Caco-2 (cell line): ENCODE results near the gene NUP93. TPM values are rescaled to one million over a fixed set of nuclear protein-coding genes. Genes with fewer than 3 reads are reported as not detected.

Source experiments
- BruUV-seq: library from RNA; stranded (reverse); fragments of 400-500 nt; replicated peaks from 2 replicates; lab custom pipeline; 2021; lab: Mats Ljungman, UMichigan
- CTCF ChIA-PET: fragments of 300-600 bp; sonication (Branson Sonifier 250); formaldehyde crosslinking; loops from one replicate; lab custom pipeline; 2022; ENCODE audit warnings: antibody characterized with exemption; lab: Charles Lee
- POLR2A ChIA-PET: fragments of 300-600 bp; sonication (Branson Sonifier 250); formaldehyde crosslinking; loops from one replicate; lab custom pipeline; 2022; ENCODE audit warnings: antibody characterized with exemption; lab: Charles Lee
- DNase-seq, 2 experiments: peaks; one replicate each; pipeline versions ENCODE4 v3.0.0 to v3.0.0-alpha.2; 2020 to 2022
- H3K27me3 ChIP-seq: replicated peaks from 2 replicates; pipeline ENCODE4 v1.6.0; 2011; ENCODE audit warnings: low read length; ENCODE audit not compliant: control insufficient read depth, insufficient read depth
- H3K36me3 ChIP-seq: 2 replicates; pipeline ENCODE4 v1.5.1; 2011; ENCODE audit warnings: low read length; ENCODE audit not compliant: control insufficient read depth, insufficient read depth
- H3K4me1 ChIP-seq: fragments of 250-450 bp; sonication (Bioruptor Pico); 2 replicates; pipeline ENCODE4 v1.5.1; 2020; ENCODE audit warnings: mild to moderate bottlenecking
- H3K4me3 ChIP-seq: 2 replicates; pipeline ENCODE4 v1.5.1; 2011; ENCODE audit warnings: low read depth, mild to moderate bottlenecking, control low read depth, low read length
- H3K9me3 ChIP-seq: fragments of 250-450 bp; sonication (Bioruptor Pico); 2 replicates; pipeline ENCODE4 v1.5.1; 2020; ENCODE audit warnings: mild to moderate bottlenecking, moderate library complexity
- H3K27ac Mint-ChIP-seq: one replicate; pipeline ENCODE4 v1.8.0; 2022; ENCODE audit warnings: mixed read lengths; ENCODE audit not compliant: unreplicated experiment
- H3K27me3 Mint-ChIP-seq: one replicate; pipeline ENCODE4 v1.8.0; 2022; ENCODE audit warnings: mixed read lengths; ENCODE audit not compliant: insufficient read depth, unreplicated experiment
- H3K36me3 Mint-ChIP-seq: one replicate; pipeline ENCODE4 v1.8.0; 2022; ENCODE audit warnings: mild to moderate bottlenecking, mixed read lengths; ENCODE audit not compliant: insufficient read depth, unreplicated experiment
- H3K4me1 Mint-ChIP-seq: one replicate; pipeline ENCODE4 v1.8.0; 2022; ENCODE audit warnings: low read depth, mixed read lengths; ENCODE audit not compliant: unreplicated experiment
- H3K4me3 Mint-ChIP-seq: one replicate; pipeline ENCODE4 v1.8.0; 2022; ENCODE audit warnings: mild to moderate bottlenecking, moderate library complexity, mixed read lengths; ENCODE audit not compliant: unreplicated experiment
- H3K9me3 Mint-ChIP-seq: one replicate; pipeline ENCODE4 v1.8.0; 2022; ENCODE audit warnings: mixed read lengths; ENCODE audit not compliant: unreplicated experiment
- intact Hi-C: fragments of 100-400 bp; cut with micrococcal nuclease; formaldehyde crosslinking; loops from one replicate; pipeline ENCODE4 v1.10.0; 2022; ENCODE audit not compliant: unreplicated experiment
- total RNA-seq: library from RNA; stranded (reverse); gene quantifications from 2 replicates; pipeline ENCODE4 v1.2.3, GENCODE V29; 2022
- TF ChIP-seq, protein P1 (sequence below), 2 experiments: fragments of 200-600 bp in 1 of 2; IDR thresholded peaks; 1 replicate in 1 of 2; 2 replicates in 1 of 2; pipeline versions ENCODE4 v1.5.1 to v1.8.0; 2011 to 2022; ENCODE audit warnings: antibody characterized with exemption in 1 of 2, control low read depth in 1 of 2, inconsistent platforms in 1 of 2, low read depth in 1 of 2, low read length in 1 of 2, mild to moderate bottlenecking in 1 of 2, moderate library complexity in 1 of 2; ENCODE audit not compliant: insufficient read depth in 1 of 2, severe bottlenecking in 1 of 2, unreplicated experiment in 1 of 2

The NUP93 gene
- total RNA-seq, 1 experiment from 2014 or later, result 148 TPM

DNA sequence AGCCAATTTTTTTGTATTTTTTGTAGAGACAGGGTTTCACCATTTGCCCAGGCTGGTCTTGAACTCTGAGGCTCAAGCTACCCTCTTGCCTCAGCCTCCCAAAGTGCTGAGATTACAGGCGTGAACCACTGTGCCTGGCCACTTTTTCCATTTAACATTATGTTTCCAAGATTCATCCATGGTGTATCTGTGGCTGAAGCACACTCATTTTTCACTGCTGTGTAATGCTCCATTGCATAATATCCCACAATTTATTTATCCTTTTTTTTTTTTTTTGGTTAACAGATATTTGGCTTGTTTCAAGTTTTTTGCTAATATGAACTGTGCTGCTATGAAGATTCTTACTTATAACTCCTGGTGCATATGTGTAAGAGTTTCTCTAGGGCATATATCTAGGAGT is 1.9 kb upstream of the NUP93 start:
- ChIA-PET POLR2A (no interaction called here), CTCF (no interaction called here)
- Mint-ChIP-seq H3K9me3 (no peaks in the 10 kb centered on the region), H3K4me3 (no peak overlapping the region), H3K27me3 (peaks cover under 1% of the 10 kb centered on the region), H3K36me3 (no peaks in the 10 kb centered on the region), H3K27ac (no peak overlapping the region), H3K4me1 (peaks cover 10% of the 10 kb centered on the region)
- BruUV-seq, result no TSS peak
- Histone ChIP-seq H3K4me1 (peaks cover 6% of the 10 kb centered on the region; the same call in 1 of the 2 replicates), H3K27me3 (no peaks in the 10 kb centered on the region; the same call in 1 of the 2 replicates), H3K4me3 (no peak overlapping the region), H3K36me3 (no peaks in the 10 kb centered on the region), H3K9me3 (0 out of 2 replicates have a peak, but pooled peaks cover 5% of the 10 kb centered on the region)
- TF ChIP-seq, protein P1, sequence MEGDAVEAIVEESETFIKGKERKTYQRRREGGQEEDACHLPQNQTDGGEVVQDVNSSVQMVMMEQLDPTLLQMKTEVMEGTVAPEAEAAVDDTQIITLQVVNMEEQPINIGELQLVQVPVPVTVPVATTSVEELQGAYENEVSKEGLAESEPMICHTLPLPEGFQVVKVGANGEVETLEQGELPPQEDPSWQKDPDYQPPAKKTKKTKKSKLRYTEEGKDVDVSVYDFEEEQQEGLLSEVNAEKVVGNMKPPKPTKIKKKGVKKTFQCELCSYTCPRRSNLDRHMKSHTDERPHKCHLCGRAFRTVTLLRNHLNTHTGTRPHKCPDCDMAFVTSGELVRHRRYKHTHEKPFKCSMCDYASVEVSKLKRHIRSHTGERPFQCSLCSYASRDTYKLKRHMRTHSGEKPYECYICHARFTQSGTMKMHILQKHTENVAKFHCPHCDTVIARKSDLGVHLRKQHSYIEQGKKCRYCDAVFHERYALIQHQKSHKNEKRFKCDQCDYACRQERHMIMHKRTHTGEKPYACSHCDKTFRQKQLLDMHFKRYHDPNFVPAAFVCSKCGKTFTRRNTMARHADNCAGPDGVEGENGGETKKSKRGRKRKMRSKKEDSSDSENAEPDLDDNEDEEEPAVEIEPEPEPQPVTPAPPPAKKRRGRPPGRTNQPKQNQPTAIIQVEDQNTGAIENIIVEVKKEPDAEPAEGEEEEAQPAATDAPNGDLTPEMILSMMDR (IDR thresholded peaks at IDR 0.05; ENCODE audit: insufficient read depth in 1 of 2, low read depth in 1 of 2, low read length in 1 of 2, severe bottlenecking in 1 of 2, unreplicated experiment in 1 of 2), result no peak
- no peak for DNase-seq
- intact Hi-C loops, result no loop called here

DNA sequence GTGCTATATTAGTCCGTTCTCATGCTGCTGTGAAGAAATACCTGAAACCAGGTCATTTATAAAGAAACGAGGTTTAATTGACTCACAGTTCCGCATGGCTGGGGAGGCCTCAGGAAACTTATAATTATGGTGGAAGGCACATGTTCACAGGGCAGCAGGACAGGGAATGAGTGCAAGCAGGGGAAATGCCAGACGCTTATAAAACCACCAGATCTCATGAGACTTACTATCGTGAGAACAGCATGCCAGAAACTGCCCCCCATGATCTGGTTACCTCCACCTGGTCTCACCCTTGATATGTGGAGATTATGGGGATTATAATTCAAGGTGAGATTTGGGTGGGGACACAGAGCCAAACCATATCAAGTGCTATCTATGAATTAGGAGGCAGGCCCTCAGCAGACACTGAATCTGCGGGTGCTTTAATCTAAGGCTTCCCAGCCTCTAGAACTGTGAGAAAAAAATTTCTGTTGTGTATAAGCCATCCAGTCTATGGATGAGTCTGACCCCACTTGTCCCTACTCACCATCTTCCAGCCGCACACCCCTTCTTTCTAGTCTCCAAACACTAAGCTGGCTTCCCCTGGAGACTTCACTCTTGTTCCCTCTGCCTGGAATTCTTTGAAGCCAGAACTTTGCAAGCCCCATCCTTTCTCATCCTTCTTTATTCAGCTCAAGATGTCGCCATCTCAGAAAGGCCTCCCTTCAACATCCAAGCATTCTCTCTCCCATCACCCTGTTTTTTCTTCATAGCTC is 772 bp upstream of the NUP93 start:
- Mint-ChIP-seq H3K9me3 (no peaks in the 10 kb centered on the region), H3K27me3 (no peaks in the 10 kb centered on the region), H3K4me1 (peaks cover 10% of the 10 kb centered on the region), H3K27ac (peak overlapping the region; percentile 65), H3K36me3 (no peaks in the 10 kb centered on the region), H3K4me3 (no peak overlapping the region)
- POLR2A ChIA-PET, result no interaction called here
- BruUV-seq, result TSS peak; percentile 94
- intact Hi-C loops, result loop anchor here (1.0 kb wide), 1 partner anchor 60 kb away; no protein-coding TSS in a partner anchor
- CTCF ChIA-PET, result no interaction called here
- Histone ChIP-seq H3K4me3 (peak overlapping the region; percentile 82), H3K27me3 (no peaks in the 10 kb centered on the region), H3K9me3 (no peaks in the 10 kb centered on the region), H3K36me3 (no peaks in the 10 kb centered on the region), H3K4me1 (peaks cover 6% of the 10 kb centered on the region; the same call in 1 of the 2 replicates)
- no peak for DNase-seq
- TF ChIP-seq, protein P1 (IDR thresholded peaks at IDR 0.05; ENCODE audit: insufficient read depth in 1 of 2, low read depth in 1 of 2, low read length in 1 of 2, severe bottlenecking in 1 of 2, unreplicated experiment in 1 of 2), result no peak

DNA sequence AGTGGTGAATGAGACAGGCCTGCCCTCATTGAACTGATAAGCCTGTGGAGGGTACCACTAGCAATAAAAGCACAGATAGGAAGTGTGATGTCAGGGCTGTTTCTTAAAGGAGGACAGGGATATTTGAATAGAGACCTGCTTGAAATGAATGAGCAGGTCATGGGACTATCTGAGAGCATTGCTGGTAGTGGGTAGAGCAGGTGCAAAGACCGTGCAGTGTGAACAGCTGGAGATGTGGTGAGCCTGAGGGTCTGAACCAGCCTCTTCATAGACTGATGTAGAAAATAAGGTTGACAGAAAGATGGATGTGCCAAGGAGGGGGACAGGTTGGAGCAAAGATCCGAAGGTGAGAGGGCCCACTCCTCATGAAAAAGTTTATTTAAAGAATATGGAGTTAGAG is 2.4 kb downstream of the NUP93 start:
- H3K27me3 ChIP-seq, result no peaks in the 10 kb centered on the region
- no peak overlapping the region for H3K4me3 ChIP-seq
- Mint-ChIP-seq H3K9me3 (no peaks in the 10 kb centered on the region), H3K27me3 (no peaks in the 10 kb centered on the region), H3K27ac (no peak overlapping the region), H3K36me3 (peaks cover under 1% of the 10 kb centered on the region), H3K4me3 (no peak overlapping the region), H3K4me1 (peaks cover 10% of the 10 kb centered on the region)
- DNase-seq, result no peak
- intact Hi-C loops, result loop anchor here (10.0 kb wide), 1 partner anchor 222 kb away; no protein-coding TSS in a partner anchor
- H3K4me1 ChIP-seq, result peaks cover 6% of the 10 kb centered on the region; the same call in 1 of the 2 replicates
- TF ChIP-seq, protein P1 (IDR thresholded peaks at IDR 0.05; ENCODE audit: insufficient read depth in 1 of 2, low read depth in 1 of 2, low read length in 1 of 2, severe bottlenecking in 1 of 2, unreplicated experiment in 1 of 2), result no peak
- no TSS peak for BruUV-seq
- H3K36me3 ChIP-seq, result no peaks in the 10 kb centered on the region
- POLR2A ChIA-PET, result no interaction called here
- no peaks in the 10 kb centered on the region for H3K9me3 ChIP-seq
- CTCF ChIA-PET, result no interaction called here
